ENCODE measurements around the gene TM9SF1. TPM values are rescaled to one million over a fixed set of nuclear protein-coding genes. Genes with fewer than 3 reads are reported as not detected.

TM9SF1 gene
- total and polyA plus RNA-seq, 12 donors: 10.8 to 36.4 (median 18.7) TPM

- no peaks in the 10 kb centered on the region for H3K27me3 ChIP-seq
- no peaks in the 10 kb centered on the region for H3K9me3 ChIP-seq
- WGBS, 2 donors: 91 to 92% methylated on average over 12 of the region's 12 CpGs
- peaks cover 0 to 88% (median 52%) of the 10 kb centered on the region in 9 donors for H3K36me3 ChIP-seq
- TF ChIP-seq, protein P1, sequence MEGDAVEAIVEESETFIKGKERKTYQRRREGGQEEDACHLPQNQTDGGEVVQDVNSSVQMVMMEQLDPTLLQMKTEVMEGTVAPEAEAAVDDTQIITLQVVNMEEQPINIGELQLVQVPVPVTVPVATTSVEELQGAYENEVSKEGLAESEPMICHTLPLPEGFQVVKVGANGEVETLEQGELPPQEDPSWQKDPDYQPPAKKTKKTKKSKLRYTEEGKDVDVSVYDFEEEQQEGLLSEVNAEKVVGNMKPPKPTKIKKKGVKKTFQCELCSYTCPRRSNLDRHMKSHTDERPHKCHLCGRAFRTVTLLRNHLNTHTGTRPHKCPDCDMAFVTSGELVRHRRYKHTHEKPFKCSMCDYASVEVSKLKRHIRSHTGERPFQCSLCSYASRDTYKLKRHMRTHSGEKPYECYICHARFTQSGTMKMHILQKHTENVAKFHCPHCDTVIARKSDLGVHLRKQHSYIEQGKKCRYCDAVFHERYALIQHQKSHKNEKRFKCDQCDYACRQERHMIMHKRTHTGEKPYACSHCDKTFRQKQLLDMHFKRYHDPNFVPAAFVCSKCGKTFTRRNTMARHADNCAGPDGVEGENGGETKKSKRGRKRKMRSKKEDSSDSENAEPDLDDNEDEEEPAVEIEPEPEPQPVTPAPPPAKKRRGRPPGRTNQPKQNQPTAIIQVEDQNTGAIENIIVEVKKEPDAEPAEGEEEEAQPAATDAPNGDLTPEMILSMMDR (IDR thresholded peaks at IDR 0.05): no peak
- DNase-seq: no peak
- ATAC-seq: no peak
- peaks cover 5 to 20% (median 12%) of the 10 kb centered on the region in 9 donors for H3K4me1 ChIP-seq
- no peak overlapping the region for H3K27ac ChIP-seq
- intact Hi-C loops (cut with DNase I): no loop called here
- H3K4me3 ChIP-seq: no peak overlapping the region
Observed at GRCh38 chr14:24157331-24157730, 37.9 kb downstream of the TM9SF1 start.

DNA sequence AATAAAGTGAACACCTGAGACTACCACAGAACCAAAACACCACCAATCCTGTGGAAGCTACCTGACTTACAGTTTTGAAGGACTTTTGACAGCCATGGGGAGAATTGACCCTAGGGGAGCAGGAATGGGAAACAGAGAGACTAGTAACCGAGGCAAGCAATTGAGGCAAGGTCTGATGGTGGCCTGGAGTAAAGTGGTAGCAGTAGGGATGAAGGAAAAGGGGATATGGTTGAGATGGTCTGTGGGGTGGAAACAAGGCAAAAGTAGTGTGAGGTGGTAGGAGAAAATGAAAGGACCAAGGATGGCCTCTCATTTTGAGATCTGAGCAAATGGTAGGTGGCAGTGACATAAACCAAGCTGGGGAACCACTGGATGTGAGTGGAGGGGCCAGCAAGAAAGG is 38.4 kb downstream of the TM9SF1 start:
- Histone ChIP-seq H3K9me3 (no peaks in the 10 kb centered on the region), H3K36me3 (peaks cover 0 to 90% (median 56%) of the 10 kb centered on the region in 9 donors), H3K4me1 (peaks cover 5 to 15% (median 8%) of the 10 kb centered on the region in 9 donors), H3K27me3 (no peaks in the 10 kb centered on the region), H3K4me3 (no peak overlapping the region), H3K27ac (no peak overlapping the region)
- no peak for DNase-seq
- TF ChIP-seq, protein P1 (IDR thresholded peaks at IDR 0.05): no peak
- intact Hi-C loops (cut with DNase I): no loop called here
- 94 to 95% methylated on average over 1 of the region's 1 CpG for WGBS, 2 donors
- ATAC-seq: no peak

- no peak for ATAC-seq
- Histone ChIP-seq H3K4me1 (peaks cover 0 to under 1% (median 0%) of the 10 kb centered on the region in 9 donors), H3K27me3 (no peaks in the 10 kb centered on the region), H3K27ac (no peak overlapping the region), H3K4me3 (no peak overlapping the region), H3K36me3 (peaks cover 0 to 100% (median 73%) of the 10 kb centered on the region in 9 donors), H3K9me3 (no peaks in the 10 kb centered on the region)
- DNase-seq: no peak
- 93 to 94% methylated on average over 10 of the region's 10 CpGs for WGBS, 2 donors
- TF ChIP-seq, protein P1 (IDR thresholded peaks at IDR 0.05): no peak
- intact Hi-C loops (cut with DNase I): no loop called here
Observed at GRCh38 chr14:24155100-24155499, 40.1 kb downstream of the TM9SF1 start.

DNA sequence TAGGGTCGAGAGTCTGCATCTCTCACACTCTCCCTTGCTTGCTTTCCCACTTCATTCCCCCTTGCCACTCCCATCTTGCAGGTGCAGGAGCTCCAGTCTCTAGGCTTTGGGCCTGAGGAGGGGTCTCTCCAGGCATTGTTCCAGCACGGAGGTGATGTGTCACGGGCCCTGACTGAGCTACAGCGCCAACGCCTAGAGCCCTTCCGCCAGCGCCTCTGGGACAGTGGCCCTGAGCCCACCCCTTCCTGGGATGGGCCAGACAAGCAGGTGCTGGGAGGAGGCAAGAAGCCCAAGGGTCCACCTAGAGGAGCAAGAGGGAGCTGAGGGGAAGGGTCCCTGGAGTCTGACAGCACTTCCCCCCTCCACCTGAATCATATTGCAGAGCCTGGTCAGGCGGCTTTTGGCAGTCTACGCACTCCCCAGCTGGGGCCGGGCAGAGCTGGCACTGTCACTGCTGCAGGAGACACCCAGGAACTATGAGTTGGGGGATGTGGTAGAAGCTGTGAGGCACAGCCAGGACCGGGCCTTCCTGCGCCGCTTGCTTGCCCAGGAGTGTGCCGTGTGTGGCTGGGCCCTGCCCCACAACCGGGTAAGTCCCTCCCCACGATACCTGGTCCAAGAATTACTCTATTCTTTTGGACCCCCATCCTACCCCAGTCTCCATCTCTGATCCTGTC is 43.7 kb downstream of the TM9SF1 start:
- intact Hi-C loops (cut with DNase I): no loop called here
- no peak for ATAC-seq
- 93 to 94% methylated on average over 16 of the region's 16 CpGs for WGBS, 2 donors

More for the DNA sequence above, 43.7 kb downstream of the TM9SF1 start:
- Histone ChIP-seq H3K9me3 (no peaks in the 10 kb centered on the region), H3K27me3 (no peaks in the 10 kb centered on the region), H3K4me1 (peaks cover 7 to 24% (median 17%) of the 10 kb centered on the region in 9 donors), H3K36me3 (peaks cover 0 to 81% (median 70%) of the 10 kb centered on the region in 9 donors), H3K4me3 (no peak overlapping the region), H3K27ac (no peak overlapping the region)
- no peak for DNase-seq
- TF ChIP-seq, protein P1 (IDR thresholded peaks at IDR 0.05): no peak
